Inflammatory macrophage treated with lipopolysaccharide for 4 hours (primary cell): ENCODE measurements around the gene ADRA2C.

ENCODE experiments used
- DNase-seq: peaks from one replicate; pipeline ENCODE4 v3.0.0-alpha.2; 2020

Gene ADRA2C

GRCh38 chr4:3762264-3762663 is 3.9 kb upstream of the ADRA2C start:
- DNase-seq: no peak

- no peak for DNase-seq
Observed at GRCh38 chr4:3762753-3763549, 3.2 kb upstream of the ADRA2C start.

GRCh38 chr4:3765271-3766035 is 732 bp upstream of the ADRA2C start:
- no peak for DNase-seq

GRCh38 chr4:3766785-3767569 is 792 bp downstream of the ADRA2C start:
- no peak for DNase-seq

GRCh38 chr4:3767570-3768288 is 1.5 kb downstream of the ADRA2C start:
- no peak for DNase-seq

GRCh38 chr4:3768842-3769641 is 2.9 kb downstream of the ADRA2C start:
- DNase-seq: no peak

GRCh38 chr4:3769642-3770184 is 3.5 kb downstream of the ADRA2C start:
- no peak for DNase-seq

GRCh38 chr4:3770323-3771163 is 4.4 kb downstream of the ADRA2C start:
- DNase-seq: no peak

GRCh38 chr4:3771164-3771809 is 5.1 kb downstream of the ADRA2C start:
- DNase-seq: no peak

GRCh38 chr4:3771939-3772495 is 5.8 kb downstream of the ADRA2C start:
- no peak for DNase-seq

- DNase-seq: no peak
Observed at GRCh38 chr4:3772632-3773031, 6.4 kb downstream of the ADRA2C start.

- no peak for DNase-seq
Observed at GRCh38 chr4:3773552-3774001, 7.4 kb downstream of the ADRA2C start.

- no peak for DNase-seq
Observed at GRCh38 chr4:3774253-3774883, 8.2 kb downstream of the ADRA2C start.

GRCh38 chr4:3775005-3775404 is 8.8 kb downstream of the ADRA2C start:
- no peak for DNase-seq

GRCh38 chr4:3775576-3775975 is 9.4 kb downstream of the ADRA2C start:
- DNase-seq: no peak

- no peak for DNase-seq
Observed at GRCh38 chr4:3776166-3777032, 10.2 kb downstream of the ADRA2C start.

- DNase-seq: no peak
Observed at GRCh38 chr4:3777033-3777390, 10.8 kb downstream of the ADRA2C start.

- no peak for DNase-seq
Observed at GRCh38 chr4:3777669-3778068, 11.5 kb downstream of the ADRA2C start.
